HG02938 (cell line): Measurements from ENCODE around the gene NHSL2.
"Not testable (repeated sequence)": the region's sequence is repeated elsewhere in the genome, so short reads cannot be mapped to it uniquely, and the experiment has no call there.

Source experiments
- ATAC-seq: cut with Tn5 transposase; IDR thresholded peaks from one replicate; pipeline ENCODE4 v1.9.1; 2021; ENCODE audit warnings: mild to moderate bottlenecking, moderate library complexity; ENCODE audit not compliant: unreplicated experiment

Gene NHSL2

GRCh38 chrX:71910643-71910985 is at the start of gene NHSL2:
TSS of gene NHSL2 (plus strand) at chrX:71910845.
- no peak for ATAC-seq

GRCh38 chrX:71867680-71868079 is 43.0 kb upstream of the NHSL2 start:
- ATAC-seq, result no peak

GRCh38 chrX:71869566-71869965 is 41.1 kb upstream of the NHSL2 start:
- ATAC-seq, result not testable (repeated sequence)

DNA sequence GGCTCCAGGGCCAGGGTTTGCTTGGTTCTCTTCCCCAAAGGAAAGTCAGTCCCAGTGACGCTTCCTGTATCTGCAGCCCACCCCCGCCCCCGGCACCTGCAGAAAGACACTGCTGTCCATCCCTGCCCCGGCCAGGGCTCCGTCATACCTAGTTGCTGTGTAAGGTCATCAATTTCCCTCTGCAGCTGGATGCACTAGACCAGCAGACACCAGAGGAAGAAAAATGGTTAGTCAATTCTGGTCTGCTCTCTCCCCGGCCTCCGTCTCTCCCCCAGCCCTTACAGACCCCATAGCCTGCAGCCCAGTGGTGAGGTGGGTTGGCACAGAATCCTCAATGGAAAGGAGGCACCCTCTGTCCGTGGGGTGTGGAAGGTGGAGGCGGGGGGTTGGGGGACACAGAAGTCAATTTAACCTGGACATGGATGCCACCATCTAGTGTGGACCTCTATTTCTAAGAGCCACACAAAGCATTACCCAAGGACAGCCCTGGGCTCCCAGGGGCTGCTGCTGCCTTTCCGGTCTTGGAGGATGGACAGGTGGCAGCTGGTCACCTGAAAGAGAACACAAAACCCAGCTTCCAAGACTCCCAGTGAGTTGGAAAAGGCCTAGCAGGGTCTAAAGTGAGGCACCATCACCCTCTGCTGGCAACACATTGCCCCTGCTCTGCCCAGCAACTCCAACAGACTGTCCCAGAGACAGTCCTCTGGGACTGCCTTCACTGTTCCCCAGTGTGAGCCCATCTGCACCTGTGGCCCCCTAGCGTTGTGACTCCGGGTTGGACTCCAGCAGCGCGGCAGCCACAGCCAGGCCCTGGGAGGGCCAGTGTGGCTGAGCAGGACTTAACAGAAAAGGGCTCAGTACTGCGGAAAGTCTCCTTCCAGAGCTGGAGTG is 40.2 kb upstream of the NHSL2 start:
- no peak for ATAC-seq

GRCh38 chrX:71871367-71871766 is 39.3 kb upstream of the NHSL2 start:
- ATAC-seq, result no peak

DNA sequence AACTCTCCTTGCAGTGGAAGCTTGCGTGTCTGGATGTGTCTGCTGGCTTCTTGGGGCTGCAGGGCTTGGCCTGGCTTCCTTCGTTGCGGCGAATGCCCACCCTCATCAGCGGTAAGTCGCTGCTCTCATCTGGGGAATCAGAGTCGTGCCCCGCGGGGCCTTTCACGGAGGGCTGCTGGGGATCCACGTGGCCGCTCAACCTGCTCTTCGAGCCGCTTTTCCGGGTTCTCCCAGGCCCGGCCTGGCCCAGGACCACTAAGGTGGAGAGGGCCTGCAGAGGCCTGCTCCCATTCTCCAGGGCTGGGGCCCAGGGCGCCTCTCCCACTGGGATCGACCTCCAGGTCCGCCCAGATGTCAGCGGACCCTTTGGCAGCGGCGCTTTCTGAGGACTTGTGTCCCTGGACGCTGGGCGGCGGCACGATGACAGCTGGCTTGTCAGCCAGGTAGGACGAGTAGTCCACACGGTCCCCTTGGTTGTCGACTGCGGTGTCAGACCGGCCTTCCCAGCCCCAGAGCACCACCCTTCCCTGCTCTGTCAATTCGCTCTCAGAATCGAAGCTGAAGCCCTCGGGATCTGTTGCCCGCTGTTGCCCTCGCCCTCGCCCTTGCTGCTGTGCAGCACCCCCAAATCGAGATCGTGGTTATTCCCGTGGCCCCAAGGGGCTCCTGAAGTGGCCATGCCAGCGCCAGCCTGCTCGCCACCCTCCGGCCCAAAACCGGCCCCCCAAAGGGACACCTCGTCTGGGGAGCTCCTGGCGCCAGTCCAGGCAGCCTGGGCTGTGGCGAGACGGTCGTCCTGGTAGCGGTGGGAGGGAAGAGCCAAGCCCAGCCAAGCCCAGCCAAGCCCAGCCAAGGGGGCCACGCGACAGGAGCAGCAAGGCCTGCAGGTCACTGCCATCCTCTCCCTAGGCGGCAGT is 37.8 kb upstream of the NHSL2 start:
- ATAC-seq, result no peak

DNA sequence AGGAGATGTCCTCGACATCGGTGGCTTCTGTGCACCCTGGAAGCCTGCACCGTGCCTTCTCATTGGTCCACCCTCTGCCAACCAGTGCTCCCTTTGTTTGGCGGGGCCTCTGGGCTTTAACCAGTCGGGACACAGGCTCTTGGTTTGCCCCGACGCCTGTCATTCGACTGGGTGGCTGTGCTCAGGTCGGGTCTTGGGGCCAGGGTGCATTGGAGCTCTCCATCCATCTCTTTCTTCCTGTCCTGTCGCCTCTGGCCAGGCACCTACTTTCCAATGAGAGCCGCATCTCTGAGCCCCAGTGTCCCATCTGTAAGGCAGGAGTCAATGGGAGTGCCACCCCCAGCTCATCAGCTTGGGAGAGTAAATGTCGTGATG is 37.2 kb upstream of the NHSL2 start:
- no peak for ATAC-seq

DNA sequence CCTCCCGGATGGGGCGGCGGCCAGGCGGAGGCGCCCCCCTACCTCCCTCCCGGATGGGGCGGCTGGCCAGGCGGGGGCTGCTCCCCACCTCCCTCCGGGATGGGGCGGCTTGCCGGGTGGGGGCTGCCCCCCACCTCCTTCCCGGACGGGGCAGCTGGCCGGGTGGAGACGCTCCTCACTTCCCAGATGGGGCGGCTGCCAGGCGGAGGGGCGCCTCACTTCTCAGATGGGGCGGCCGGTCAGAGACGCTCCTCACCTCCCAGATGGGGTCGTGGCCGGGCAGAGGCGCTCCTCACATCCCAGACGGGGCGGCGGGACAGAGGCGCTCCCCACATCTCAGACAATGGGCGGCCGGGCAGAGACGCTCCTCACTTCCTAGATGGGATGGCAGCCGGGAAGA is 33.8 kb upstream of the NHSL2 start:
- ATAC-seq, result not testable (repeated sequence)

DNA sequence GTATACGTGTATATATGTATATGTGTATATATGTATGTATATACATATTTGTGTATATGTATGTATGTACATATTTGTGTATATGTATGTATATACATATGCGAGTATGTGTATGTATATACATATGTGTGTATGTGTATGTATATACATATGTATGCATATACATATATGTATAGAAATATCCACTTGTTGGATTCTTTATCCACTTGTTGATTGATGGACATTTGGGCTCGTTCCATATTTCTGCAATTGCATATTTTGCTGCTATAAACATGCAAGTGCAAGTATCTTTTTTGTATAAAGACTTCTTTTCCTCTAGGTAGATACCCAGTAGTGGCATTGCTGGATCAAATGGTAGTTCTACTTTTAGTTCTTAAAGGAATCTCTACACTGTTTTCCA is 25.5 kb upstream of the NHSL2 start:
- no peak for ATAC-seq

DNA sequence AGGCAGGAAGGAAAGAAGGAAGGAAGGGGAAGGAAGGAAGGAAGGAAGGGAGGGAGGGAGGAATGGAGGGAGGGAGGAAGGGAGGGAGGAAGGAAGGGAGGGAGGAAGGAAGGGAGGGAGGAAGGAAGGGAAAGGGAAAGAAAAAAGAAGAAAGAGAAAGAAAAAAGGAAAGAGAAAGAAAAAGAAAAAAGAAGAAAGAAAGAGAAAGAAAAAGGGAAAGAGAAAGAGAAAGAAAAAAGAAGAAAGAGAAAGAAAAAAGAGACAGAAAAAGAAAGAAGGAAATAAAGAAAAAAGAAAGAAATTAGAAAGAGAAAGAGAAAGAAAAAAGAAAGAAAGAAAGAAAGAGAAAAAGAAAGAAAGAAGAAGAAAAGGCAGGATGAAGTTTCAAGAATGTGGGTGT is 15.0 kb upstream of the NHSL2 start:
- ATAC-seq, result no peak

DNA sequence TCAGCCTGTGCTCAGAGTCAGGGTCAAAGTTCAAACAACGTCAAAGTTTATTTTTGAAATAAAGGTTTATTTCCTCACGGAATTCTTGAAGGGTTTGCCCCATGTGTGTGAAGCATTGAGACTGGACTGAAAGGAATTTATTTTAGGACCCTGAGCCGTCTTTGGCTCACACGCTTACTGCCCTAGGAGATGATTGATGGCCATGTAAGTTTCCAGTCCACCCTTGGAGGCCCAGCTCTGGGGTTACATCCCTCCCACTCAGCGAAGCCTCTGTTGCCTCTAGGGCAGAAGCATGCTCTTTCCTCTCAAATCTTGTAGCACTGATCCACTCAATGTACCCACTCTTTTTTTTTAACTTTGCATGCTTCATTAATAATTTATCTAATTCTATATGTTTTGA is 4.5 kb upstream of the NHSL2 start:
- ATAC-seq, result no peak

DNA sequence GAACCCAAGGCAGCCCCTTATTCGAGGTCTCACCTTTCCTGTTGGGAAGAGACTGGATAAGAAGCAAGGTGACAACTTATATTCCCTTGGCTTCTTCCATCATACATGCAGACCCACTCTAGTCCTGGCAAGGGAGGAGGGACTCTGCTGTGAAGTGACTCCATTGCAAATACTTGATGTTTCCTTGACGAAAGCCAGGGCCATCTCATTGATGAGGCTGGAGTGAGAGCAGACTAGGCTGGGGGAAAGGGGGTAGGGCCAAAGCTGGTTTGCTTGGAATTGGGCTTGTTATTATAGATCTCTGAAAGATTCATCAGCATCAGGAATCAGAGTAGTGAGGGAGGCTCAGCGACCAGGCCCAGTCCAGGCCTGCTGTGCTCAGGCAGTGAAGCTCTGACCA is 2.3 kb upstream of the NHSL2 start:
- ATAC-seq, result no peak

- ATAC-seq, result no peak
Observed at GRCh38 chrX:71909956-71910355, 689 bp upstream of the NHSL2 start.

DNA sequence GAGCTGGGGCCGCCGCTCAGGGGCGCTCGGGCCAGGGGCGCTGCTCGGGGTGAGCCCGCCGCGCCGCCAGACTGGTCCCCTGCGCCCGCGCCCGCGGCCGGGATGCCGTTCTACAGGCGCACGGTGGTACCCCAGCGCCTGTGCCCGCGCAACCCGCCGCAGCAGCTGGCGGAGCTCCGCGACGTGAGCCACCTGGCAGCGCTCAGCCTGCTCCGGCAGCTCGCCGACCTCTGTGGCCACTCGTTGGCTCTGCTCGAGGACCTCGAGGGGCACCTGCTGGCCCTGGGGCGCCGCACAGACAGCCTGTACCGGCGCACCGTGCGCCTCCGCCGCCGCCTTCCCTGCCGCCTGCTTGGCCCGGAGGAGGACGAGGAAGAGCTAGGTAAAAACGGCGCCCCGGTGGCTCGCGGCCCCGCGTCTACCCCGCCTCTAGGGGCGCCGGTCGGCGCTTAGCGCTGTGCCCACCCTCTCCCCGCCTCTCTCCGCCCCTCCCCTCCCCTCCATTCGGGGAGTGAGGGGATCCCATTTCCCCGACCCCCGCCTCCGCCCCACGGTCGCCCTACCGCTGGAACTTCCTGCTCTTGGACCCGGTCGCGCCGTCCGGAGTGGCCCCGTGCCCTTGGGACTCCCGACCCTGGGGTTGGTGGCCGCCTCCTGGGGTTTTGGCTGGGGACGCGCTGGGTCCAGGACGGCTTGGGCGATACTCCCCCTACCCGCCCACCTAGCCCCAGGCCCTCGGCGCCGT is 513 bp downstream of the NHSL2 start:
- no peak for ATAC-seq

DNA sequence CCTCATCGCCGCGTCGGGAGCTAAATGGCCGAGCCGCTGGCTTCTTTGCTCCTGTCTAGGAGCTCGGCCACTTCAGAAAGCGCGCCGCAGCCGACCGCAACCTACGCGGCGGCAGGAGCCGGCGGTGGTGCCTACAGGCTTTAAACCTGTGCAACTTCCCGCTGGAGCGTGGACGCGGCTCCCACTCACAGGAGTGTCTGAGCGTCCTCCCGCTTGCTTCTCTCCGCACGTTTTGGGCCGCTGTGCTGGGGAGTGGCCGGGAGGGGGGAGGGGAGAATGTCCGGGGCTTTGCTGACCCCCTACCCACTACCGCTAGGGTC is 1.0 kb downstream of the NHSL2 start:
- no peak for ATAC-seq

DNA sequence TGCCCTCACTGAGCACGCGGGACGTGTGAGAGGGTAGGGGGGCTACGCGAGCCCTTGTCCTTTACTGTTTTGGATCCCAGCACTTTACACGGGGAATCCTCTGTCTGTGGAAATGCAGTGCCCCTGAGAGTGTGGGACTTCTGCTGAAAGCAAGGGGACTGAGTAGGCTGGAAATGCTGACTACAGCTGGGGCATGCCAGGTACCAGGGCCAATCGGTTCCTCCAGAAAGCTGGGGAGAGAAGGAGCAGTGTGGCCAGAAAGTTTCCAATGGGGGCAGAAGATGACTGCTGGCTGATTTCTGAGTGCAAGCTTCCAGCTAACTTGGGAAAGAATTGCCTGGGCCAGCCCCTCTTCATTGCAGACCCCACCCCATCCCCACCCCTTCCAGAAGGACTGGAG is 1.5 kb downstream of the NHSL2 start:
- no peak for ATAC-seq

DNA sequence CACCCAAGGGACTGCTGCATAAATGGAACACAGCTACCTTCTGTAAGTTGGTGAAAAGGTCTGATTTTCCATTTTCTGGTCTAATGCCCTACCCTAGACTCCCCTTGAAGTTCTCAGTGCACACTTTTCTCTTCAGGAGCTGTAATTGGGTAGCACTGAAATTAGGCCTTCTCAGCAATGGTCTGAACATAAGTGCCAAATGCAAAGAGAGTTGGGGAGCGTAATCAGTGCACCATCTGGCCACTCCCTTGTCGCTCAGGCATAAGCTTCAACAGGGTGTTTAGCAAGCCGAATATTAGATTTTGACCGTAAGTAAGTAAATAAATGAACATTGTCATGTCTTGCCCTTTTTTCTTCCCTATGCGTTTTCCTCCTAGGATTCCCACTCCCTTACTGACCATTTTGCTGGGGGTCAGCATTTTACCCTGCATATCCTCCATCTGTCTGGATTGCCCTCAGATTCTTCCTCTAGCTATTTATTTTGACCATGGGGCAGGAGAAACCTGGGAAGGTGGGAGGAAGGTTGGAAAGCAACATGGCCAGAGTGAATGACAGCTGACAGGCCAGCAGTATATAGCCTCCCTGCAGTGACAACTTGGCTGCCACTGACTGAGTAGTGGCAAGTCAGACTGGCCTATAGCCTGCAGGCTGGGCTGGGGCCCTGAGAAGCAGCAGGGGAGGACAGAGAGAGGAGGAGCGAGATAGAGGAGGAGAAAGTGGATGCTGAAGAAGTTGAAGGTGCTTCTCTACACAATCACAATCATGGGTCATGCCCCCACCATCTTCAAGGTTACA is 2.7 kb downstream of the NHSL2 start:
- ATAC-seq, result no peak

GRCh38 chrX:71917621-71918343 is 7.1 kb downstream of the NHSL2 start:
- no peak for ATAC-seq

DNA sequence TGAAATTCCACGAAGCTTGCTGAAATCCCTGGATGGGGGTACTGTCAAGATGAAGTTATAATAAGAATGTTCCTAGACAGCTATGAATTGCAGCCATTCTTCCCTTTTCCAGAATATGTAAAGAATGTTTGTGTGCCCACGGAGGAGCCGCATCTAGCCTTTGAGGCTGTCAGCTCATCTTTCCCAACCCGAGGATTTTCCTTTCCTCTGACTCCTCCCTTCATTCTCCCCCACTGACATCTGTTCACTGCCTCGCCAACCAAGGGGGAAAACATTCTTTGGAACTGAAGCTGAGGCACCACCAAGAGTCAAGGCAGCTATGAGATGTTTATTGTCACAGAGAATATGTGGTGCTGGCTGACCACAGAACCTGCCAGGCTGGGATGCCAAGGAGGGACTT is 8.8 kb downstream of the NHSL2 start:
- no peak for ATAC-seq

DNA sequence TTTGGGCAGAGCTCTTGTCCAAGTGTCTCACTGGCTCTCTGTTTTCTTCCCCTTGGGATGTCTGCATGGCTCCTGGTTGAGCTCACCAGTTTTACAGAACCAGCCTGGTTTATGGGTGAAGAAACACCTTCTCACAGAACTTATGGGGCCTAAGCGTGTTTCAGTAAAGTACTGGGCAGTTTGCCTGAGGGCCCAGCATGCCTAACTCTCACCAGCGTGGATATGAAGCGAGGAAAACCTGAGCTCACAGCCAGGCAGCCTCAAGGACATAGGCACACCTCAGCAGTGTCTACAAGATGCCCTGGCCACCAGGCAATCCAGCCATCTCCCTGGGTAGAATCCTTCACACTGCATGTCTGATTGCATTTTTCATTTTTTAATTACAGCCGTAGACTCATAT is 9.2 kb downstream of the NHSL2 start:
- ATAC-seq, result no peak
